Measurements from ENCODE around the gene LOXL1.

LOXL1 gene

GRCh38 chr15:73908030-73908821 lies 18.0 kb upstream of the LOXL1 start:
- Mint-ChIP-seq H3K9me3 (no peaks in the 10 kb centered on the region), H3K4me3 (no peak overlapping the region), H3K36me3 (no peaks in the 10 kb centered on the region), H3K4me1 (no peaks in the 10 kb centered on the region), H3K27me3 (peaks cover 35% of the 10 kb centered on the region), H3K27ac (no peak overlapping the region)
- ATAC-seq: peak; percentile 89

- peaks cover 36% of the 10 kb centered on the region for H3K27me3 Mint-ChIP-seq
- H3K27ac Mint-ChIP-seq: no peak overlapping the region
- H3K36me3 Mint-ChIP-seq: no peaks in the 10 kb centered on the region
- no peaks in the 10 kb centered on the region for H3K4me1 Mint-ChIP-seq
- no peak overlapping the region for H3K4me3 Mint-ChIP-seq
- no peaks in the 10 kb centered on the region for H3K9me3 Mint-ChIP-seq
- ATAC-seq: no peak
Observed at GRCh38 chr15:73908822-73909122, 17.5 kb upstream of the LOXL1 start.

- no peaks in the 10 kb centered on the region for H3K4me1 Mint-ChIP-seq
- H3K27ac Mint-ChIP-seq: no peak overlapping the region
- H3K4me3 Mint-ChIP-seq: no peak overlapping the region
- no peak for ATAC-seq
- peaks cover 39% of the 10 kb centered on the region for H3K27me3 Mint-ChIP-seq
- no peaks in the 10 kb centered on the region for H3K9me3 Mint-ChIP-seq
- no peaks in the 10 kb centered on the region for H3K36me3 Mint-ChIP-seq
Observed at GRCh38 chr15:73909651-73910050, 16.6 kb upstream of the LOXL1 start.

- Mint-ChIP-seq H3K36me3 (no peaks in the 10 kb centered on the region), H3K27ac (no peak overlapping the region), H3K4me3 (no peak overlapping the region), H3K9me3 (no peaks in the 10 kb centered on the region), H3K4me1 (no peaks in the 10 kb centered on the region), H3K27me3 (peaks cover 44% of the 10 kb centered on the region)
- ATAC-seq: no peak
Observed at GRCh38 chr15:73910522-73911303, 15.5 kb upstream of the LOXL1 start.

GRCh38 chr15:73912030-73912596 lies 14.1 kb upstream of the LOXL1 start:
- Mint-ChIP-seq H3K9me3 (peaks cover 3% of the 10 kb centered on the region), H3K4me1 (no peaks in the 10 kb centered on the region), H3K36me3 (no peaks in the 10 kb centered on the region), H3K27me3 (peaks cover 44% of the 10 kb centered on the region), H3K4me3 (no peak overlapping the region), H3K27ac (no peak overlapping the region)
- ATAC-seq: no peak

GRCh38 chr15:73914145-73914544 lies 12.1 kb upstream of the LOXL1 start:
- peaks cover 15% of the 10 kb centered on the region for H3K36me3 Mint-ChIP-seq
- peaks cover 44% of the 10 kb centered on the region for H3K27me3 Mint-ChIP-seq
- no peaks in the 10 kb centered on the region for H3K4me1 Mint-ChIP-seq
- no peak overlapping the region for H3K4me3 Mint-ChIP-seq
- no peak for ATAC-seq
- H3K9me3 Mint-ChIP-seq: peaks cover 8% of the 10 kb centered on the region
- H3K27ac Mint-ChIP-seq: no peak overlapping the region

GRCh38 chr15:73915082-73915481 lies 11.2 kb upstream of the LOXL1 start:
- Mint-ChIP-seq H3K9me3 (peaks cover 8% of the 10 kb centered on the region), H3K27me3 (peaks cover 41% of the 10 kb centered on the region), H3K27ac (no peak overlapping the region), H3K36me3 (peaks cover 15% of the 10 kb centered on the region), H3K4me3 (no peak overlapping the region), H3K4me1 (peaks cover 1% of the 10 kb centered on the region)
- ATAC-seq: no peak

GRCh38 chr15:73918784-73919183 lies 7.5 kb upstream of the LOXL1 start:
- no peak overlapping the region for H3K27ac Mint-ChIP-seq
- H3K4me3 Mint-ChIP-seq: no peak overlapping the region
- peaks cover 15% of the 10 kb centered on the region for H3K27me3 Mint-ChIP-seq
- H3K4me1 Mint-ChIP-seq: peaks cover 25% of the 10 kb centered on the region
- H3K36me3 Mint-ChIP-seq: peaks cover 15% of the 10 kb centered on the region
- ATAC-seq: no peak
- peaks cover 8% of the 10 kb centered on the region for H3K9me3 Mint-ChIP-seq

- H3K4me3 Mint-ChIP-seq: no peak overlapping the region
- H3K4me1 Mint-ChIP-seq: peaks cover 34% of the 10 kb centered on the region
- peaks cover 6% of the 10 kb centered on the region for H3K27me3 Mint-ChIP-seq
- no peak for ATAC-seq
- H3K27ac Mint-ChIP-seq: no peak overlapping the region
- peaks cover 15% of the 10 kb centered on the region for H3K36me3 Mint-ChIP-seq
- H3K9me3 Mint-ChIP-seq: peaks cover 8% of the 10 kb centered on the region
Observed at GRCh38 chr15:73919706-73920105, 6.6 kb upstream of the LOXL1 start.

GRCh38 chr15:73921254-73921925 lies 4.9 kb upstream of the LOXL1 start:
- no peaks in the 10 kb centered on the region for H3K27me3 Mint-ChIP-seq

GRCh38 chr15:73922186-73923151 lies 3.8 kb upstream of the LOXL1 start:
- Mint-ChIP-seq H3K36me3 (peaks cover 15% of the 10 kb centered on the region), H3K4me3 (no peak overlapping the region), H3K27ac (no peak overlapping the region), H3K9me3 (peaks cover 5% of the 10 kb centered on the region), H3K4me1 (peaks cover 42% of the 10 kb centered on the region), H3K27me3 (no peaks in the 10 kb centered on the region)
- no peak for ATAC-seq

More at GRCh38 chr15:73921254-73921925, 4.9 kb upstream of the LOXL1 start:
- H3K27ac Mint-ChIP-seq: no peak overlapping the region
- ATAC-seq: no peak
- peaks cover 15% of the 10 kb centered on the region for H3K36me3 Mint-ChIP-seq
- H3K9me3 Mint-ChIP-seq: peaks cover 5% of the 10 kb centered on the region
- peaks cover 42% of the 10 kb centered on the region for H3K4me1 Mint-ChIP-seq
- no peak overlapping the region for H3K4me3 Mint-ChIP-seq

GRCh38 chr15:73923156-73923487 lies 3.1 kb upstream of the LOXL1 start:
- Mint-ChIP-seq H3K4me1 (peaks cover 46% of the 10 kb centered on the region), H3K27ac (no peak overlapping the region), H3K4me3 (no peak overlapping the region), H3K36me3 (peaks cover 9% of the 10 kb centered on the region), H3K9me3 (peaks cover under 1% of the 10 kb centered on the region), H3K27me3 (peaks cover 4% of the 10 kb centered on the region)
- no peak for ATAC-seq

GRCh38 chr15:73923488-73924164 lies 2.6 kb upstream of the LOXL1 start:
- Mint-ChIP-seq H3K4me1 (peaks cover 50% of the 10 kb centered on the region), H3K27ac (peak overlapping the region; percentile 10), H3K36me3 (peaks cover 5% of the 10 kb centered on the region), H3K4me3 (no peak overlapping the region), H3K9me3 (no peaks in the 10 kb centered on the region), H3K27me3 (peaks cover 8% of the 10 kb centered on the region)
- ATAC-seq: no peak
